SK-N-SH treated with all-trans-retinoic acid at 6 μM for 48 hours (cell line): ENCODE measurements around the gene TOM1.

ENCODE experiments used
- ATAC-seq: fragments of 200-7000 bp; cut with Tn5 transposase; 3 replicates; pipeline ENCODE4 v1.9.1; 2020; ENCODE audit warnings: mild to moderate bottlenecking, moderate library complexity
- ARNTL ChIP-seq: fragments of 450-650 bp; formaldehyde crosslinking; IDR thresholded peaks from 2 replicates; pipeline ENCODE4 v1.5.0; 2020; ENCODE audit warnings: low read depth, mild to moderate bottlenecking, moderate library complexity, borderline replicate concordance
- BACH2 ChIP-seq: fragments of 250-450 bp; sonication (Bioruptor Pico); IDR thresholded peaks from 2 replicates; pipeline ENCODE4 v1.9.0; 2021; ENCODE audit warnings: mild to moderate bottlenecking, borderline replicate concordance
- CREB5 ChIP-seq: fragments of 250-450 bp; sonication (Bioruptor Pico); IDR thresholded peaks from 2 replicates; pipeline ENCODE4 v1.5.1; 2020; ENCODE audit warnings: low read depth, mild to moderate bottlenecking, moderate library complexity
- CSDC2 ChIP-seq: fragments of 250-450 bp; sonication (Bioruptor Pico); IDR thresholded peaks from 2 replicates; pipeline ENCODE4 v1.5.0; 2020; ENCODE audit warnings: mild to moderate bottlenecking, moderate library complexity
- CSRNP3 ChIP-seq: fragments of 250-450 bp; sonication (Bioruptor Pico); IDR thresholded peaks from 2 replicates; pipeline ENCODE4 v1.5.1; 2021; ENCODE audit warnings: mild to moderate bottlenecking, moderate library complexity
- ESRRG ChIP-seq: fragments of 250-450 bp; sonication (Bioruptor Pico); IDR thresholded peaks from 2 replicates; pipeline ENCODE4 v1.6.1; 2021; ENCODE audit warnings: mild to moderate bottlenecking
- GLIS3 ChIP-seq: fragments of 250-450 bp; sonication (Bioruptor Pico); IDR thresholded peaks from 2 replicates; pipeline ENCODE4 v1.5.0; 2020; ENCODE audit warnings: mild to moderate bottlenecking, moderate library complexity
- ISL1 ChIP-seq: fragments of 250-450 bp; sonication (Bioruptor Pico); IDR thresholded peaks from 2 replicates; pipeline ENCODE4 v2.1.2; 2022; ENCODE audit warnings: mild to moderate bottlenecking, moderate library complexity
- OSR1 ChIP-seq: fragments of 250-450 bp; sonication (Bioruptor Pico); IDR thresholded peaks from 2 replicates; pipeline ENCODE4 v1.8.0; 2022; ENCODE audit warnings: moderate library complexity, mild to moderate bottlenecking, inconsistent platforms
- PATZ1 ChIP-seq: fragments of 250-450 bp; sonication (Bioruptor Pico); IDR thresholded peaks from 2 replicates; pipeline ENCODE4 v1.8.0; 2020; ENCODE audit warnings: mild to moderate bottlenecking, moderate library complexity, borderline replicate concordance
- RARB ChIP-seq: fragments of 250-450 bp; sonication (Bioruptor Pico); IDR thresholded peaks from 2 replicates; pipeline ENCODE4 v1.8.0; 2021; ENCODE audit warnings: mild to moderate bottlenecking, moderate library complexity
- SNAI2 ChIP-seq: fragments of 250-450 bp; sonication (Bioruptor Pico); IDR thresholded peaks from 2 replicates; pipeline ENCODE4 v1.5.0; 2020; ENCODE audit warnings: mild to moderate bottlenecking, moderate library complexity
- TCF4 ChIP-seq: fragments of 250-450 bp; sonication (Bioruptor Pico); IDR thresholded peaks from 2 replicates; pipeline ENCODE4 v1.8.0; 2021; ENCODE audit warnings: mild to moderate bottlenecking, moderate library complexity, borderline replicate concordance
- TOX ChIP-seq: fragments of 250-450 bp; sonication (Bioruptor Pico); IDR thresholded peaks from 2 replicates; pipeline ENCODE4 v1.8.0; 2021; ENCODE audit warnings: mild to moderate bottlenecking, moderate library complexity, borderline replicate concordance
- TSHZ2 ChIP-seq: fragments of 250-450 bp; sonication (Bioruptor Pico); IDR thresholded peaks from 2 replicates; pipeline ENCODE4 v1.5.0; 2020; ENCODE audit warnings: mild to moderate bottlenecking, moderate library complexity
- ZC3H10 ChIP-seq: fragments of 250-450 bp; sonication (Bioruptor Pico); IDR thresholded peaks from 2 replicates; pipeline ENCODE4 v1.5.1; 2021; ENCODE audit warnings: mild to moderate bottlenecking, moderate library complexity
- ZFP3 ChIP-seq: fragments of 250-450 bp; sonication (Bioruptor Pico); IDR thresholded peaks from 2 replicates; pipeline ENCODE4 v1.5.0; 2020; ENCODE audit warnings: mild to moderate bottlenecking, moderate library complexity
- ZNF70 ChIP-seq: fragments of 450-650 bp; formaldehyde crosslinking; IDR thresholded peaks from 2 replicates; pipeline ENCODE4 v1.5.0; 2020; ENCODE audit warnings: mild to moderate bottlenecking, moderate library complexity
- ZNF8 ChIP-seq: fragments of 450-650 bp; formaldehyde crosslinking; IDR thresholded peaks from 2 replicates; pipeline ENCODE4 v1.5.0; 2020; ENCODE audit warnings: mild to moderate bottlenecking, moderate library complexity

TOM1 gene

GRCh38 chr22:35379146-35379993, 79.7 kb downstream of the TOM1 start:
- ATAC-seq: no peak
- TF ChIP-seq ESRRG (CRISPR knock-in tag) (no peak), BACH2 (no peak), CSDC2 (CRISPR knock-in tag) (no peak), OSR1 (CRISPR knock-in tag) (no peak), ZFP3 (CRISPR knock-in tag) (no peak), TCF4 (CRISPR knock-in tag) (no peak), CREB5 (CRISPR knock-in tag) (no peak), RARB (no peak)

- TF ChIP-seq SNAI2 (CRISPR knock-in tag) (no peak), TCF4 (CRISPR knock-in tag) (no peak), ZFP3 (CRISPR knock-in tag) (no peak), TOX (CRISPR knock-in tag) (no peak), RARB (no peak), CREB5 (CRISPR knock-in tag) (no peak), PATZ1 (CRISPR knock-in tag) (no peak), ZC3H10 (CRISPR knock-in tag) (no peak), TSHZ2 (CRISPR knock-in tag) (no peak), ESRRG (CRISPR knock-in tag) (no peak), ARNTL (CRISPR knock-in tag) (no peak), ZNF70 (CRISPR knock-in tag) (no peak), ZNF8 (CRISPR knock-in tag) (no peak), GLIS3 (CRISPR knock-in tag) (no peak), CSDC2 (CRISPR knock-in tag) (no peak), BACH2 (no peak), ISL1 (CRISPR knock-in tag) (no peak), OSR1 (CRISPR knock-in tag) (no peak)
- no peak for ATAC-seq
These were observed 80.3 kb downstream of the TOM1 start for GRCh38 chr22:35380013-35380412.

GRCh38 chr22:35380537-35381423, 81.1 kb downstream of the TOM1 start, which contains the start of gene HMOX1:
Gene HMOX1 (plus strand): TSS chr22:35381096. CDS start chr22:35381174, 78 bp downstream.
- TF ChIP-seq ZFP3 (CRISPR knock-in tag) (peak; percentile 52; the same call in 1 of the 2 replicates), CSRNP3 (CRISPR knock-in tag) (no peak)
- TF ChIP-seq, all 23 proteins: peak for 1
- ATAC-seq: peak; percentile 96
